NK-92 (cell line): ENCODE data around the gene IQGAP3.

Experiments used
- DNase-seq: peaks from one replicate; lab custom pipeline; 2025; ENCODE audit not compliant: unreplicated experiment; lab: John Stamatoyannopoulos, UW

Gene IQGAP3

GRCh38 chr1:156497743-156498431 is 74.5 kb downstream of the IQGAP3 start:
- DNase-seq = no peak

GRCh38 chr1:156497078-156497742 is 75.2 kb downstream of the IQGAP3 start:
- no peak for DNase-seq

GRCh38 chr1:156496211-156496761 is 76.1 kb downstream of the IQGAP3 start:
- no peak for DNase-seq

- DNase-seq = no peak
Measured at GRCh38 chr1:156495401-156496140, 76.8 kb downstream of the IQGAP3 start.

GRCh38 chr1:156494309-156494895 is 78.0 kb downstream of the IQGAP3 start:
- no peak for DNase-seq

- no peak for DNase-seq
Measured at GRCh38 chr1:156493742-156494141, 78.6 kb downstream of the IQGAP3 start.

GRCh38 chr1:156493154-156493631 is 79.2 kb downstream of the IQGAP3 start:
- DNase-seq = no peak

- DNase-seq = no peak
Measured at GRCh38 chr1:156492591-156493080, 79.7 kb downstream of the IQGAP3 start.

- DNase-seq = no peak
Measured at GRCh38 chr1:156492013-156492590, 80.3 kb downstream of the IQGAP3 start.

- DNase-seq = no peak
Measured at GRCh38 chr1:156491151-156491949, 81.0 kb downstream of the IQGAP3 start.

- DNase-seq = no peak
Measured at GRCh38 chr1:156490401-156491032, 81.8 kb downstream of the IQGAP3 start.

GRCh38 chr1:156489935-156490293 is 82.5 kb downstream of the IQGAP3 start:
- DNase-seq = no peak

- DNase-seq = no peak
Measured at GRCh38 chr1:156489166-156489934, 83.0 kb downstream of the IQGAP3 start.

GRCh38 chr1:156488566-156489165 is 83.7 kb downstream of the IQGAP3 start:
- DNase-seq = no peak

- no peak for DNase-seq
Measured at GRCh38 chr1:156487862-156488261, 84.5 kb downstream of the IQGAP3 start.

GRCh38 chr1:156486421-156487344 is 85.7 kb downstream of the IQGAP3 start:
- no peak for DNase-seq

GRCh38 chr1:156485984-156486383 is 86.4 kb downstream of the IQGAP3 start:
- DNase-seq = no peak
